SK-N-SH treated with all-trans-retinoic acid at 6 μM for 48 hours (cell line): ENCODE data around the gene H2BK1.

ENCODE experiments used
- ESRRG ChIP-seq: fragments of 250-450 bp; sonication (Bioruptor Pico); IDR thresholded peaks from 2 replicates; pipeline ENCODE4 v1.6.1; 2021; ENCODE audit warnings: mild to moderate bottlenecking
- PATZ1 ChIP-seq: fragments of 250-450 bp; sonication (Bioruptor Pico); IDR thresholded peaks from 2 replicates; pipeline ENCODE4 v1.8.0; 2020; ENCODE audit warnings: mild to moderate bottlenecking, moderate library complexity, borderline replicate concordance
- ZNF70 ChIP-seq: fragments of 450-650 bp; formaldehyde crosslinking; IDR thresholded peaks from 2 replicates; pipeline ENCODE4 v1.5.0; 2020; ENCODE audit warnings: mild to moderate bottlenecking, moderate library complexity

DNA sequence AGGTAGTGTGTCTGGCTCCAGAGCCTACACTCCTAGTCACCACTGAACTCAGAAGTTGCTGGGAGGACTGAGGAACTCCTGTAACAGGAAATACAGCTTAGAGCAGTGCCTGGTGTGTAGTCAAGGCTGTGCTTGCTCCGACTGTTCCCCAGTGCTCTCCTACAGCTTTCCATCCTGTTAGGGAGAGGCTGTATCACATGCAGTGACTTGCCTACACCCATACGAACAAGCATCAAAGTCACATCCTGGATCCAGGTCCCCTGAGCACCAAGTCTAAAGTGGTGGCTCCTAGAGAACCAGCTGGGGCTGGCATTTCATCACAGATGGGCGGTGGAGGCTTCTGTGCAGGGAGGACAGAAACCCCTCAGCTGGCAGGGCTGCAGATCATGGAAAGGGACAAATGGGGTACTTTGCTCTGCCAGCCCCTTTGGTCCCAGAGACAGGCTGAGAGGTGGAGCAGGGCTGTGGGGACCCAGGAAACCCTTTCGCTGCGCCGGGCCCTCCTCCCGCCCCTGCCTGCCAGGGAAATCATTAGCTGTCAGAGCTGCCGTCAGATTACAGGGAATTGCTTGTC is 30.9 kb downstream of the H2BK1 start:
- TF ChIP-seq ESRRG (no peak), PATZ1 (no peak), ZNF70 (CRISPR knock-in tag) (no peak)
